BE2C (cell line): Measurements from ENCODE around the gene SH3GL1.

Experiments
- DNase-seq: peaks from one replicate; pipeline ENCODE4 v3.0.0-alpha.2; 2020
- H3K27me3 ChIP-seq: fragments of 250-450 bp; sonication (Bioruptor Pico); 2 replicates; pipeline ENCODE4 v1.5.1; 2020; ENCODE audit warnings: mild to moderate bottlenecking
- H3K36me3 ChIP-seq: fragments of 250-450 bp; sonication (Bioruptor Pico); 2 replicates; pipeline ENCODE4 v1.5.1; 2020; ENCODE audit warnings: mild to moderate bottlenecking
- H3K4me1 ChIP-seq: fragments of 250-450 bp; sonication (Bioruptor Pico); 2 replicates; pipeline ENCODE4 v1.5.1; 2020
- H3K4me3 ChIP-seq: 2 replicates; pipeline ENCODE4 v1.5.1; 2011; ENCODE audit warnings: low read depth, low read length
- H3K9me3 ChIP-seq: fragments of 250-450 bp; sonication (Bioruptor Pico); 2 replicates; pipeline ENCODE4 v1.5.1; 2020
- CTCF ChIP-seq: IDR thresholded peaks from 2 replicates; pipeline ENCODE4 v1.5.1; 2012; ENCODE audit warnings: mild to moderate bottlenecking, low read depth, low read length

SH3GL1 gene

GRCh38 chr19:4389511-4390016 is 10.8 kb downstream of the SH3GL1 start:
- no peak for TF ChIP-seq CTCF
- H3K4me1 ChIP-seq: peaks cover 11% of the 10 kb centered on the region
- peaks cover 18% of the 10 kb centered on the region for H3K36me3 ChIP-seq

GRCh38 chr19:4389064-4389375 is 11.3 kb downstream of the SH3GL1 start:
- peaks cover 18% of the 10 kb centered on the region for H3K36me3 ChIP-seq
- no peak for DNase-seq
- peaks cover 11% of the 10 kb centered on the region for H3K4me1 ChIP-seq
- H3K9me3 ChIP-seq: no peaks in the 10 kb centered on the region
- TF ChIP-seq CTCF: no peak
- no peak overlapping the region for H3K4me3 ChIP-seq
- H3K27me3 ChIP-seq: no peaks in the 10 kb centered on the region

More at GRCh38 chr19:4389511-4390016, 10.8 kb downstream of the SH3GL1 start:
- Histone ChIP-seq H3K4me3 (no peak overlapping the region), H3K27me3 (no peaks in the 10 kb centered on the region), H3K9me3 (no peaks in the 10 kb centered on the region)
- DNase-seq: no peak

- H3K27me3 ChIP-seq: no peaks in the 10 kb centered on the region
Measured at GRCh38 chr19:4388337-4389063, 11.8 kb downstream of the SH3GL1 start.

GRCh38 chr19:4386041-4386782 is 14.1 kb downstream of the SH3GL1 start:
- no peak overlapping the region for H3K4me3 ChIP-seq
- no peak for DNase-seq

More at GRCh38 chr19:4388337-4389063, 11.8 kb downstream of the SH3GL1 start:
- Histone ChIP-seq H3K4me3 (no peak overlapping the region), H3K36me3 (peaks cover 24% of the 10 kb centered on the region), H3K4me1 (peaks cover 11% of the 10 kb centered on the region), H3K9me3 (no peaks in the 10 kb centered on the region)
- no peak for TF ChIP-seq CTCF
- no peak for DNase-seq

GRCh38 chr19:4385291-4386040 is 14.9 kb downstream of the SH3GL1 start:
- Histone ChIP-seq H3K9me3 (no peaks in the 10 kb centered on the region), H3K4me1 (no peaks in the 10 kb centered on the region; the same call in 1 of the 2 replicates), H3K4me3 (no peak overlapping the region), H3K27me3 (no peaks in the 10 kb centered on the region), H3K36me3 (peaks cover 22% of the 10 kb centered on the region)
- no peak for TF ChIP-seq CTCF
- no peak for DNase-seq

More at GRCh38 chr19:4386041-4386782, 14.1 kb downstream of the SH3GL1 start:
- no peaks in the 10 kb centered on the region for H3K27me3 ChIP-seq
- H3K9me3 ChIP-seq: no peaks in the 10 kb centered on the region
- TF ChIP-seq CTCF: no peak
- peaks cover 5% of the 10 kb centered on the region for H3K4me1 ChIP-seq
- peaks cover 22% of the 10 kb centered on the region for H3K36me3 ChIP-seq
